ENCODE measurements around the gene MRPL34. TPM values are rescaled to one million over a fixed set of nuclear protein-coding genes. Genes with fewer than 3 reads are reported as not detected.
A peak's percentile ranks its signal among the peaks of the same experiment; 100 is the strongest.

The MRPL34 gene
- total RNA-seq, 1 experiment from 2014 or later, result 78.9 TPM

DNA sequence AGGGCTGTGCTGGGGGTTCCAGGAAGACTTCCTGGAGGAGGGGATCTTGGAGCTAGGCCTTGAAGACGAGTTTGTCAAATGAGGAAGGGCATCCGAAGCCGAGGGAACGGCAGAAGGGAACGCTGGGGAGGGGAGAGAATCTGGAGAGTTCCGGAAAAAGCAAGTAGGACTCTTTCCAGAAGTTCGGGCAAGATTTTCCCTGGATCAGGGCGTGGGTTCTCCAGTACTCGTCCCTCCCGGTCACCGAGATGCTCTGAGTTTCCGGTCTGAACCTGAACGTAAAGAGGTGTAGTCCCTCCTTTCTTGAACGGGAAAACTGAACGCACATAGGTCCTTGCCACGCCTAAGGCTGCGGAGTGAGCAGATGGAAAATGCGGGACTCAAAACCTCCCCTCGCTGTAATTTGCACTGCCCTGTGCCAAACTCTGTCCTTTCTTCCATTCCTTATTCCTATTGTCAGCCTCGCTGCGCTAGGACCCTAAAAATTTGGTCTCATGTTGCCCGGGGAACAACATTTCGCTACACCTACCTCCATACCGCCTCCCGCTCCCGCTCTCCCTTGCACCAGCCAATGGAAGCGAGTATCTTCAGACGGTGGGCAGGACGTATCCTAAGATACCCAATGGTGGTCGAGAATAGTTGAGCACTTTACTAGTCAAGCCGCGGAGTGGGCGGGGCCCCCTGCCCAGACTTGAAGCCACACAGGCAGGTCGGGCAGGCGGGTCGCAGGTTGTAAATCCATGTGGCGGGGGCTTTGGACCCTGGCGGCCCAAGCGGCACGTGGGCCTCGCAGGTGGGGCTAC lies 31.4 kb downstream of the MRPL34 start, which contains the start of gene GTPBP3:
Gene GTPBP3, plus strand, starts transcription at position 682 of the 803 bp plus-strand sequence. Its CDS starts 59 bp downstream, at position 741.
- Histone ChIP-seq H3K4me1 (0 out of 2 replicates have a peak, but pooled peaks cover 9% of the 10 kb centered on the region), H3K4me3 (ENCODE audit: low read depth, low read length) (peak within 1 kb of the TSS; percentile 59), H3K9me3 (no peaks in the 10 kb centered on the region), H3K36me3 (ENCODE audit: control insufficient read depth, insufficient read depth, low read length) (0 out of 2 replicates have a peak, but pooled peaks cover 1% of the 10 kb centered on the region), H3K27me3 (replicated peaks; ENCODE audit: control insufficient read depth, insufficient read depth, low read length) (no peaks in the 10 kb centered on the region)
- Mint-ChIP-seq H3K9me3 (ENCODE audit: unreplicated experiment) (no peaks in the 10 kb centered on the region), H3K27me3 (ENCODE audit: insufficient read depth, unreplicated experiment) (no peaks in the 10 kb centered on the region), H3K4me1 (ENCODE audit: low read depth, unreplicated experiment) (no peaks in the 10 kb centered on the region), H3K27ac (ENCODE audit: unreplicated experiment) (peak within 1 kb of the TSS; percentile 97), H3K4me3 (ENCODE audit: unreplicated experiment) (peak within 1 kb of the TSS; percentile 85), H3K36me3 (ENCODE audit: insufficient read depth, unreplicated experiment) (peaks cover 49% of the 10 kb centered on the region)
- DNase-seq, result peak; percentile 96 to 98
- intact Hi-C loops (cut with micrococcal nuclease; ENCODE audit: unreplicated experiment), result loop anchor here (2.0 to 5.0 kb wide), 2 partner anchors 28 to 220 kb away; partner anchors contain the start of genes COLGALT1 and DDA1
- BruUV-seq (replicated peaks), result TSS peak; percentile 70
- POLR2A ChIA-PET, result interaction anchor here (2.9 kb wide), 1 partner anchor 28 kb away, joined by 8 read pairs; the partner anchor contains the start of gene DDA1
- CTCF ChIA-PET, result interaction anchor here (0.6 kb wide), 1 partner anchor 32 kb away, joined by 8 read pairs; no protein-coding TSS in a partner anchor
- TF ChIP-seq, protein P1, sequence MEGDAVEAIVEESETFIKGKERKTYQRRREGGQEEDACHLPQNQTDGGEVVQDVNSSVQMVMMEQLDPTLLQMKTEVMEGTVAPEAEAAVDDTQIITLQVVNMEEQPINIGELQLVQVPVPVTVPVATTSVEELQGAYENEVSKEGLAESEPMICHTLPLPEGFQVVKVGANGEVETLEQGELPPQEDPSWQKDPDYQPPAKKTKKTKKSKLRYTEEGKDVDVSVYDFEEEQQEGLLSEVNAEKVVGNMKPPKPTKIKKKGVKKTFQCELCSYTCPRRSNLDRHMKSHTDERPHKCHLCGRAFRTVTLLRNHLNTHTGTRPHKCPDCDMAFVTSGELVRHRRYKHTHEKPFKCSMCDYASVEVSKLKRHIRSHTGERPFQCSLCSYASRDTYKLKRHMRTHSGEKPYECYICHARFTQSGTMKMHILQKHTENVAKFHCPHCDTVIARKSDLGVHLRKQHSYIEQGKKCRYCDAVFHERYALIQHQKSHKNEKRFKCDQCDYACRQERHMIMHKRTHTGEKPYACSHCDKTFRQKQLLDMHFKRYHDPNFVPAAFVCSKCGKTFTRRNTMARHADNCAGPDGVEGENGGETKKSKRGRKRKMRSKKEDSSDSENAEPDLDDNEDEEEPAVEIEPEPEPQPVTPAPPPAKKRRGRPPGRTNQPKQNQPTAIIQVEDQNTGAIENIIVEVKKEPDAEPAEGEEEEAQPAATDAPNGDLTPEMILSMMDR (IDR thresholded peaks at IDR 0.05; ENCODE audit: insufficient read depth in 1 of 2, low read depth in 1 of 2, low read length in 1 of 2, severe bottlenecking in 1 of 2, unreplicated experiment in 1 of 2), result no peak

DNA sequence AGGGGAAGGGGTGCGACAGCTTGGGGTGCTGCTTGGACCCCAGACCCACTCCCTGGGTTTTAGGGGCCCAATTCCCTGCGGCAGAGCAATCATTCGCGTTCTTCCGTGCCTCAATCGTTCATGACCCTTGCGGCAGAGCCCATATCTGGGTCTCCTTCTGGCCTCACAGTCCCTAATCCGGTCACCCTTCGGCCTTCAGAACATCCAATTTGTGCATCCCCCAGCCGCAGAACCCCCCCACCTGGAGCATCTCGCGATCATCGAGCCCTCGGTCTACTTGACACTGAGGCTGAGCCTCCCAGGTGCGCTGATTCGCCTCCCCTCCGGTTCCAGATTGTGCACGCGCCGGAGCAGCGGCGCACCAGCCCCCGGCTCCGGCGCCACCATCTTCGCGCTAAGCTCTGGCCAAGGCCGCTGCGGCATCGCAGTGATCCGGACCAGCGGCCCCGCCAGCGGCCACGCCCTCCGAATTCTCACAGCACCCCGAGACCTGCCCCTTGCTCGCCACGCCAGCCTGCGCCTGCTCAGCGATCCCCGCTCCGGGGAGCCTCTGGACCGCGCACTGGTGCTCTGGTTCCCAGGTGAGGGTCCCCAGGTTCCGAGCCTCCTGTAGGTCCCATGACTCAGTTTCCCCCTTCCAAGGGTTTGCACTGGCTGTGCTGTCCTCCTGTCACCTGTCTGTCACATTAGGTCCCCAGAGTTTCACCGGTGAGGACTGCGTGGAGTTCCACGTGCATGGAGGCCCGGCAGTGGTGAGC lies 32.2 kb downstream of the MRPL34 start:
- POLR2A ChIA-PET, result no interaction called here
- H3K27me3 Mint-ChIP-seq (ENCODE audit: insufficient read depth, unreplicated experiment), result no peaks in the 10 kb centered on the region
- H3K4me3 ChIP-seq (ENCODE audit: low read depth, low read length), result peak overlapping the region; percentile 59
- 0 out of 2 replicates have a peak, but pooled peaks cover 9% of the 10 kb centered on the region for H3K4me1 ChIP-seq
- H3K27me3 ChIP-seq (replicated peaks; ENCODE audit: control insufficient read depth, insufficient read depth, low read length), result no peaks in the 10 kb centered on the region
- peak in 1 of 2 experiments; percentile 43 for DNase-seq
- CTCF ChIA-PET, result no interaction called here
- no peaks in the 10 kb centered on the region for H3K4me1 Mint-ChIP-seq (ENCODE audit: low read depth, unreplicated experiment)
- H3K36me3 Mint-ChIP-seq (ENCODE audit: insufficient read depth, unreplicated experiment), result peaks cover 42% of the 10 kb centered on the region
- H3K36me3 ChIP-seq (ENCODE audit: control insufficient read depth, insufficient read depth, low read length), result no peaks in the 10 kb centered on the region
- H3K4me3 Mint-ChIP-seq (ENCODE audit: unreplicated experiment), result peak overlapping the region; percentile 85
- peak overlapping the region; percentile 97 for H3K27ac Mint-ChIP-seq (ENCODE audit: unreplicated experiment)
- no TSS peak for BruUV-seq (replicated peaks)
- TF ChIP-seq, protein P1 (IDR thresholded peaks at IDR 0.05; ENCODE audit: insufficient read depth in 1 of 2, low read depth in 1 of 2, low read length in 1 of 2, severe bottlenecking in 1 of 2, unreplicated experiment in 1 of 2), result no peak
- no peaks in the 10 kb centered on the region for H3K9me3 Mint-ChIP-seq (ENCODE audit: unreplicated experiment)
- intact Hi-C loops (cut with micrococcal nuclease; ENCODE audit: unreplicated experiment), result loop anchor here (2.0 to 5.0 kb wide), 2 partner anchors 29 to 219 kb away; partner anchors contain the start of genes COLGALT1 and DDA1
- H3K9me3 ChIP-seq, result no peaks in the 10 kb centered on the region

Measured in Caco-2 (cell line).